Erythroblast (primary cell): ENCODE measurements around the gene FAIM.

ENCODE experiments used
- GATA1 ChIP-seq: IDR thresholded peaks from 2 replicates; pipeline ENCODE4 v1.6.1; 2011; ENCODE audit warnings: low read depth, mild to moderate bottlenecking, control low read depth, low read length, moderate library complexity
- POLR2A ChIP-seq: IDR thresholded peaks from 2 replicates; pipeline ENCODE4 v1.6.1; 2011; ENCODE audit warnings: mild to moderate bottlenecking, low read length

GRCh38 chr3:138608322-138609135 lies at the start of gene FAIM:
- TF ChIP-seq POLR2A (no peak), GATA1 (no peak)
